Left forelimb (tissue), 1 donor: ENCODE data around the gene NRDE2.

Source experiments
- DNase-seq: peaks from one replicate; pipeline ENCODE4 v3.0.0-alpha.2; 2018; ENCODE audit warnings: low spot score

The NRDE2 gene

DNA sequence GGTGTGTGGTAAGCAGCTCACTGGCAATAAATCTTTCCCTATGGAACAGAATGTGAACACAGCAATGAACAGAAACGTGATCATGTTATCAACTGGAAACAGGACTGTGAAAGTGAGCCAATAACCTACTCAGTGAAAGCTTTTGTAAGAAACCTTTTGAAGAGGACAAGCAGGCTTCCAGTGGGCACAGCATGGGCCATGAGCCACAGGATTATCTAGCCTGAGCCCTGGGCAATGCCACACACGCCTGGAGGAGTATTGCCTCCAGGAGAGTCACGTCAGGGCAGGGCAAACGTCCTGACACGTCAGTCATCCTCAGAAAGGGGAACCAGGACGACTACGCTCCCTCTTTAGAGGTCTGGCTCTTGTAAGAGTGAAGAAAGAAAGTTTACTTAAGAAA is 32.3 kb downstream of the NRDE2 start:
- no peak for DNase-seq

DNA sequence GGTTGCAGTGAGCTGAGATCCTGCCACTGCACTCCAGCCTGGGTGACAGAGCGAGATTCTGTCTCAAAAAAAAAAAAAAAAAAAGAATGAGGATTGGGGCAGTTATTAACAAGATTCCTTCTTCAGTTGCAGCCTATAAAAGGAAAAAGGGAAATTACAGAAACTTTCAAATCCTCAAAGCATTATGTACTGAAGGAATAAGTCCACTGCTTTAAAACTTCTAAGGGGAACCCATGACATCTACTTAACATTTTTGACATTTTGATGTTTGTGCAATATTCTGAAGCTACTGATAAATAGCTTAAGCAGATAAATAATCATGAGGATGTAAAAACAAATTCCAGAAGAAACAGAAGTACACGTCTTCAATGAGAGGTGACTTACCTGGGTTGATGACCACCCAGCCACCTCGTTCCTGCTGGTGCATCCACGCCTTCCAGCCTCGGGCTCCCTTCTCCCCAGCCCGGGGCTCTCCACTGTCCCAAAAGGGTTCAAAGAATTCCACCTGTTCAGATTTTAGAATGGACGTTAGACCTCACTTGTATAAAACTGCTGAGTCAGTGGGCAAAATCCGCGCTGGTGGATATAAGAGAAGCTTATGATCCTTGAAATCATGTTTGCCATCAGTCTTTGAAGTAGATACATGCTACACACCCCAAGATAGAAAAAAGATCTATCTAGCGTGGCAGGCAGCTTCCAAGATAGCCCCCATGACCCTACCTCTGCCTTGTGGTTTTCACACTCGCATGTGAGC is 33.7 kb downstream of the NRDE2 start:
- DNase-seq, result no peak

DNA sequence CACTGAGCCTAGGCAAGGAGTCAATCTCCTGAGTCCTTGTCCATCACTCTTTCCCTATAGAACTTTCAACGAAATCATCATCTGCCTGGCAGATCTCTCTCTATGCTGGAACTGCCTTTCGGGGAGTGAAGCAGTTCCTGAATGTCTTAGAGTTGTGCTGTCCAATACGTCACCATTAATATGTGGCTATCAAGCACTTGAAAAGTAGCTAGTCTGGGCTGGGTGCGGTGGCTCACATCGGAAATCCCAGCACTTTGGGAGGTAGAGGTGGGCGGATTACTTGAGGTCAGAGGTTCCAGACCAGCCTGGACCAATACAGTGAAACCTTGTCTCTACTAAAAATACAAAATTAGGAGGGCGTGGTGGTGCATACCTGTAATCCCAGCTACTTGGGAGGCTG is 35.1 kb downstream of the NRDE2 start:
- no peak for DNase-seq

DNA sequence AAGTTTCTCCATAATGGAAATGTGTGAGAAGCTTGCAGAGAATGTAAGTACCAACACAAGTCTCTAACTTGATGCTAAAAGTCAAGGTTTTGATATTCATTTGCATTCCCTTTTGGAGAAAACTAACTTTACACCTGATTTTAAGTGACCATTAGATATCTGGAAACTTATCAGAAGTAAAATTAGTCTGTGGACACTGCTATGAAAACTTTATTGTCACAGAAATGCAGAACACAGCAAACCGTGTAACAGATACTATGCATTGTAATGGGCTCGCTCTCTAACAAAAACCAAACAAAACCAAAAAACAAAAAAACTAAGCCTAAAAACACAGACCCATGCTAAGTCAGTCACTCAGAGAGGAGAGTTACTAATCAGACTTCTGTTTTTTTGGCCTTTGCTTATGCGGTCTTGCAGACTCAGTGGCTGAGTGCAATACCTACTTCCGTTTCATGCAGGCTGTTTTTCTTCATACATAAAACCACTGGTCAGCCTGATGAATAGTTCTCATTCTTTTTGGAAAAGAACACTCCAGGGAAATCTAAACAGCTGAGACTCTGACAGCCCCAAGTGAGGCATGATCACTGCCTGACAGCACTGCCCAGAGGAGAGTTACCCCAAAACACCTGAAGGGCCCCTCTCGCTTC is 35.7 kb downstream of the NRDE2 start:
- DNase-seq, result no peak

DNA sequence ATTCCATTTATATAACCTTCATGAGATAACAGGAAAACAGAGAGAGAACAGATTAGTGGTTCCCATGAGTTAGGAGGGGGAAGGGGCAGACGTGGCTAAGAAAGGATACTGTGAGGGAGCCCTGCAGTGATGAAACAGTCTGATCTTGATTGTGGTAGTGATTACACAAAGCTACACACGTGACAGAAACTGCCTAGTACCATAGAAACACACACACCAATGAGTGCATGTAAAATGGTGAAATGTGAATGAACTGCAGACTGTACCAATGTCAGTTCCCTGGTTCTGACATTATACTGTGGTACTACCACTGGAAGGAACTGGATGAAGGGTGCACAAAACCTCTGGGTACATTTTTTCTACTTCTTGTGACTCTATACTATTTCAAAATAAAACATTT is 36.9 kb downstream of the NRDE2 start:
- DNase-seq, result no peak

DNA sequence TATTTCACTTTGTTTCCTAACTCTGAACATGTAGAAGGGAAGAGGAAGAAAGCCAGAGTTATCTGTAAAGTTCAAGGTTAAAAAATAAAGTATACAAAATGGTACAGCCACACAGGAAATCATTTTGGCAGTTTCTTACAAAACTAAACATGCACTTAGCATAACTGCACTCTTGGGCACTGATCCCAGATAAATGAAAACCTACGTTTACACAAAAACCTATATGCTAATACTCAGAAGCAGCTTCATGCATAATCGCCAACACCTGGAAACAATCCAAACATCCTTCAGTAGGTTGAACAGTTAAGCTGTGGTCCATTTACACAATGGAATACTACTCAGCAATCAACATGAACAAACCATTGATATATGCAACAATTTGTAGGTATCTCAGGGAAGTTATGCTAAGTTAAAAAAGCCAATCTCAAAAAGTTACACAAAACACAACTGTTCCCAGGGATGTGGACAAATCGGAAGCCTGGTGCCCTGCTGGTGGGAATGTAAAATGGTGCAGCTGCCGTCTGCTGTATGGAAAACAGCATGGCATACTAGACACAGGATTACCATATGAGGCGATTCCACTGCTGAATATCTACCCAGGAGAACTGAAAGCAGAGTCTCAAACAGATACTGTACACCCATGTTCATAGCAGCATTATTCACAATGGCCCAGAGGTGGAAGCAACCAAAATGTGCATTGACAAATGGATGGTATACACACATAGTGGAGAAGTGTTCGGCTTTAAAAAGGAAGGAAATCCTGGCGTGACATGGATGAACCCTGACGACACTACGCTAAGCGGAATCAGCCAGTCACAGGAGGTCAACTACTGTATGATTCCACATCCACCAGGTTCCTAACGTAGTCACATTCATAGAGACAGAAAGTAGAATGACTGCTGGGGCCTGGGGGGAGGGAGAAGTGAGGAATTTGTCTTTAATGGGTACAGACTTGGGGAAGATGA is 37.7 kb downstream of the NRDE2 start:
- no peak for DNase-seq

DNA sequence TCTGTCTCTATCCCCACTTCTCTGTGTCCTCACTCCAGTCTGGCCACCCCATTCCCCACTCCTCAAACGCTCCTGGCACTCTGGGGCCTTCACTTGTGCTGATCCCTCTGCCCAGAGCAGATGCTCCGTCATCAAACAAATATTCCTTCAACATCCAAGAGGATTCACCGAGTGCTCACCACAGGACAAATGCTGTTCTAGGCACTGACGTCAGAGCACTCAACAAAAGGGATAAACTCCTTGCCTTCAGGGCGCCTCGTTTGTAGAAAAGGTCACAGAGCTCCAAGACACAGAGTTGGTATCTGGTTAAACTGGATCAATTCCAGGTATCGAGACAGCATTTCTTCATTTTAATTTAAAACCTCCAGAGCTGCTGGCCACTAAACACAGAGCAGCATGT is 40.0 kb downstream of the NRDE2 start:
- DNase-seq, result no peak

DNA sequence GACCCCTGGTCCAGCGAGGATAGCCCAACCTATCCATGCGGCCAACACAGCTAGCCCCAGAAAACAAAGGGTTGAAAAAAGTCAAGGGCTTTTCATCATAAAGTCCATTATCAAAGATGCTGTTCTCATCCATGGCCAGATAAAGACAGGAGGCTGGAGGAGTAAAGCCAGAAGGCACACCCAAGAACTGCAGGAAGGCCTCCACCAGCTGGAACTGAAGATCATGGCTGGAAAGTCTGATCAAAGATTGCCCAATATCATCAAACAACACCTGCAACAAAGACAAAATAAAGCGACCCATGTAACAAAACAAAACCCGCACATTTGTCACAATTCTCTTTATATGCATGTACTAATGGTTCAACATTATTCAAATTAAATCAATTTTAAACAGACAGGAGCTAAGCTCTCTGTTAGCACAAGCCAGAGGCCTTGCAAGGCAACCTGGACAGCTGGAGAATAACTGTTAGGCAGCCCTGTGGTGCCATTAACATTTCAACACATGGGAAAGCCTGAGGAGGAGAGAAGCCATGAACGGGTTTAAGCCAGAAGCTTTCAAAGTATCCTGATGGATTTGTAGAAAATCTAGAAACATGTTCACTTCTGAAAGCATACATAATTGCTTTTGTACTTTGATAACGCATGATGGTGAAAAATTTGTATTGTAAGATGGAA is 41.3 kb downstream of the NRDE2 start:
- no peak for DNase-seq

- DNase-seq, result peak; percentile 67
Observed at GRCh38 chr14:90288651-90289355, 42.9 kb downstream of the NRDE2 start.

GRCh38 chr14:90287791-90288190 is 44.0 kb downstream of the NRDE2 start:
- DNase-seq, result no peak

GRCh38 chr14:90281756-90282155 is 50.0 kb downstream of the NRDE2 start:
- DNase-seq, result no peak

- DNase-seq, result no peak
Observed at GRCh38 chr14:90281261-90281660, 50.5 kb downstream of the NRDE2 start.

DNA sequence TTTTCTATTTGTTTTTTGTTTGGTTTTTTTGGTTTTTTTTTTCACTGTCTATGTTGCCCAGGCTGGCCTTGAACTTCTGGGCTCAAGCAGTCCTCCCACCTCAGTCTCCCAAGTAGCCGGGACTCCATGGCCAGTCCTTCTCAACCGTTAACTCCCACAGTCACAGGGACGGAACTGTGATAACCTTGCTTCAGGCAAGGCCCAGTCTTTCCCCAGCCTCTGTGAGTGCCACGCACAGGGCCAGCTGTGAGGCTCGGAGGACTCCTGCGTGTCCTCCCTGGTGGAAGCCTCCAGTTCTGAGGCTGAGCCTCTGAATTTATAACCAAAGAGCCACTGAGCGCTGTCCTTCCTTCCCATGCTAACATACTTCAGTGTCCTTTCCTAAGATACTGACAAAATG is 51.6 kb downstream of the NRDE2 start:
- DNase-seq, result no peak

- DNase-seq, result no peak
Observed at GRCh38 chr14:90278199-90279175, 53.3 kb downstream of the NRDE2 start.

- DNase-seq, result no peak
Observed at GRCh38 chr14:90277581-90278198, 54.1 kb downstream of the NRDE2 start.

- no peak for DNase-seq
Observed at GRCh38 chr14:90276646-90277367, 54.9 kb downstream of the NRDE2 start.

GRCh38 chr14:90275820-90276219 is 55.9 kb downstream of the NRDE2 start:
- no peak for DNase-seq

DNA sequence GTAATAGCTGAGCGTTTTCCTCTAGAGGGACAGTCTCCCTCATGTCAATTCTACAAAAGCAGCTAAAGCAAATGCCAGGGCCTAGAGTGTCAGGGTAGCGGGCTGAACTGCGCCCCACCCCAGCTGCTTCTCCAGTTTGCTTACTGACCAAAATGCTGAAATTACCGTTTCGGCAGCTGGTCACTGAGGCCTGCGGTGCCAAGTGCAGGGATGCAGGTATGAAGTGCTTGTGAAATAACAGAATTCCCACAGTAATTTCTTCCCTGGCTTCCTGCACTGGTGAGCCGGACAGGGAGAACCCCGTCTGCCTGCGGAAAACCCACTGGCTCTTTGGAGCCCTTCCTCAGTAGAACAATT is 56.3 kb downstream of the NRDE2 start:
- no peak for DNase-seq

- no peak for DNase-seq
Observed at GRCh38 chr14:90274808-90275457, 56.8 kb downstream of the NRDE2 start.
